GM12873 (cell line): ENCODE results near the gene DMGDH.
A peak's percentile ranks its signal among the peaks of the same experiment; 100 is the strongest.

ENCODE experiments used
- TF ChIP-seq, protein P1 (sequence below): IDR thresholded peaks from 2 replicates; pipeline ENCODE4 v1.5.1; 2012; ENCODE audit warnings: low read depth, mild to moderate bottlenecking, moderate library complexity, low read length, control low read depth; ENCODE audit not compliant: insufficient read depth; ENCODE audit errors: missing control alignments

Gene DMGDH

DNA sequence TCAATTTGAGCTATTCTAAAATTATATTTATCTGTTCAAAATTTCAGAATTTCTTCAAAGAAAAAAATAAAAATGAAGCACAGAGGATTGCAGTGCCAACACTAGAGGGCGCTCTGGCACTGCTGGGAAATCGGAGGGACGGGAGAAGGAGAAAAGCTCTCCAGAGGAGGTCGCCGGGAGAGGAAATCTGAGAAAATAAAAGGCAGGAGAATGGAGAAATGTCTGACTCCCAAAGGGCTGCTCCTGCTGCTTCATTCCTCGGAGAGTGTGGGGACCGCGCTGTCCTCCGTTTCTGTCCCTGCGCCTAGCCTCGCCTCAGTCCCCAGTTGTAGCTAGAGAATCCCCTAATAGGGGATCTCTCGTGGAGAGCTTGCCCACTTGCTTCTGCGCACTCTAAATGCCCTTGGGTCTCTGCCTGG is 44.4 kb downstream of the DMGDH start:
- TF ChIP-seq, protein P1, sequence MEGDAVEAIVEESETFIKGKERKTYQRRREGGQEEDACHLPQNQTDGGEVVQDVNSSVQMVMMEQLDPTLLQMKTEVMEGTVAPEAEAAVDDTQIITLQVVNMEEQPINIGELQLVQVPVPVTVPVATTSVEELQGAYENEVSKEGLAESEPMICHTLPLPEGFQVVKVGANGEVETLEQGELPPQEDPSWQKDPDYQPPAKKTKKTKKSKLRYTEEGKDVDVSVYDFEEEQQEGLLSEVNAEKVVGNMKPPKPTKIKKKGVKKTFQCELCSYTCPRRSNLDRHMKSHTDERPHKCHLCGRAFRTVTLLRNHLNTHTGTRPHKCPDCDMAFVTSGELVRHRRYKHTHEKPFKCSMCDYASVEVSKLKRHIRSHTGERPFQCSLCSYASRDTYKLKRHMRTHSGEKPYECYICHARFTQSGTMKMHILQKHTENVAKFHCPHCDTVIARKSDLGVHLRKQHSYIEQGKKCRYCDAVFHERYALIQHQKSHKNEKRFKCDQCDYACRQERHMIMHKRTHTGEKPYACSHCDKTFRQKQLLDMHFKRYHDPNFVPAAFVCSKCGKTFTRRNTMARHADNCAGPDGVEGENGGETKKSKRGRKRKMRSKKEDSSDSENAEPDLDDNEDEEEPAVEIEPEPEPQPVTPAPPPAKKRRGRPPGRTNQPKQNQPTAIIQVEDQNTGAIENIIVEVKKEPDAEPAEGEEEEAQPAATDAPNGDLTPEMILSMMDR = peak; percentile 79

DNA sequence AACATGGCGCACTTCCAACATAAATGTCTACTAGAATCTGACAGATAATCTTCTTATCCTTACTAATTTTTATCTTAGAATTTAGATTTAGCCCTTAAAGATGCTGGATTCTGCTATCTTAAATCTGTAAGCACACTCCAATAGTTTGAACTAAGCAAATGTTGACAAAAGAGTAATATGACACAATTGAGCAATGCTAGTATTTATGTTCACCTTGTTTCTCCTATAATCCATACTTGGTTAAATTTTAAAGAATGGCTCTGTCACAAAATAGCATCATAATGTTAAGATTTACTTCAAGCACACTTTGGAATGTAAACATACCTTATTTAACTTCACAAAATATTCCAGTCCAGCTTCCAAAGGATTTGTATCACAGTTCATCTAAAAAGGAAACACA is 45.5 kb downstream of the DMGDH start:
- TF ChIP-seq, protein P1 = no peak

GRCh38 chr5:79023348-79023747 is 46.1 kb downstream of the DMGDH start:
- TF ChIP-seq, protein P1 = no peak

DNA sequence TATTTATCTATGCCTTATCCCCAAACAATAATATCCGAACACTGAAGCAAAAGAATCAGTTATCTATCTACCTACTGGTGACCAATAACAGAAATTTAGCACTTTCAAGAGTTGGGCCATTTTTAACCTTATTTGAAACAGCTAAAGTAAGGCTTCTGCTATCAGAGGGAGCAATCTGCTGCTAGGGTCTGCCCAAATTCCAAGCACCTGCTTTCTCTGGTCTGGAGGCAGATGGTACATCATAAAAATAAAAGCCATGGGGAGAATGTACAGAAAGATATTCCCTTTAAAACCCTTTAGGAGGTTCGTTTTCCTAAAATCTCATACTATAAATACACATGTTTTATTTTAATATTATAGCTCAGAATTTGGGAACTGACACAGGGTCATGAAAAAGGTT is 46.7 kb downstream of the DMGDH start:
- TF ChIP-seq, protein P1 = no peak

- TF ChIP-seq, protein P1 = no peak
These were observed 47.7 kb downstream of the DMGDH start for GRCh38 chr5:79021753-79022152.

DNA sequence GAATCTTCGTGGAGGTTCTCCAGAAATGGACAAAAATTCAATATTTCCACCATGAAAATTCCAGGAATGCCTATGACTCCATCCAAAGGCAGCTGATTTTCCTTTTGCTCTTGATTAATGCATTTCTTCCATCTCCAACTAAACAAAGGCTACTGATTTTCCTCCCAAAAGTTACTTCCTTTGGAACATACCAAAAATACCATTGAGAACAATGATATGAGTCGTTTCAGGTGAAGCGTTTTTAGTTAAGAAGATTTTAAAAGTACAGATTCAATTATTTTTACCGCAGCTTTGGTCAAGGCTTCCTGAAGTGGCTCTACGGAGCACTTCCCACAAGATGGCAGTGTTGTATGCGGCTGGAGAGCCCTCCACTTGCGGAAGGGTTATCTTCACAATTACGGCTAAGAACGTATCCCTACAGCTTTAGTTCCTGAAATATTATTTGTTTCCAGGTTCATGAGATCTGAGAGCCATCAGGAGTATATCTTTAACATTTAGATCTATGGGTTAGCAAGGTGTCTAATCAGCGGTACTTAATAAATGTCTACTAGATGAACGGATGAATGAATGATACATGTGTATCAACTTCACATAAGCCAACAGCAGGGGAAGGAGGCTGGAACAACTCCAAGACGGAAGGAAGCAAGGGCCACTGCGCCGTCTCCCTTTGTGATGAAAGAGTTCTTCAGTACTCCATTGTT is 48.5 kb downstream of the DMGDH start:
- TF ChIP-seq, protein P1 = peak; percentile 77

DNA sequence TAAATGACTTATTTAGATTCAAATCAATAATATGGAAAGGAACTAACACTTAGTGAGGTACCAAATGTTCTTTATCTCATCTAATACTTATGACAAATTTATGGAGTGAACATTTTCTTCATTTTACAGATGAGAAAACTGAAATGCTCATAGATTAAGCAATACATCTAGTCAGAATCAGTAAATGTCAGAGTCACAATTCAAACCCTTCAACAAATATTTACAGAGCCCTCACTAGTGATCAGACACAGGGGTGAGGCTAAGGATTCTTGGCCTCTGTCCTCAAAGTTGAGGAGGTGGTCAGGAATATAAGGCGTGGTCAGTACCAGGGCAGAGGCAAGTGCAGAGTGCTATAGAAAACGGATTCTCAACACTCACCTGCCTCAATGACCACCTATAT is 54.8 kb downstream of the DMGDH start:
- TF ChIP-seq, protein P1 = no peak
